ENCODE measurements around the gene DAPK1. TPM values are rescaled to one million over a fixed set of nuclear protein-coding genes. Genes with fewer than 3 reads are reported as not detected.

Gene DAPK1
- polyA plus RNA-seq, 1 experiment = 0.12 TPM

DNA sequence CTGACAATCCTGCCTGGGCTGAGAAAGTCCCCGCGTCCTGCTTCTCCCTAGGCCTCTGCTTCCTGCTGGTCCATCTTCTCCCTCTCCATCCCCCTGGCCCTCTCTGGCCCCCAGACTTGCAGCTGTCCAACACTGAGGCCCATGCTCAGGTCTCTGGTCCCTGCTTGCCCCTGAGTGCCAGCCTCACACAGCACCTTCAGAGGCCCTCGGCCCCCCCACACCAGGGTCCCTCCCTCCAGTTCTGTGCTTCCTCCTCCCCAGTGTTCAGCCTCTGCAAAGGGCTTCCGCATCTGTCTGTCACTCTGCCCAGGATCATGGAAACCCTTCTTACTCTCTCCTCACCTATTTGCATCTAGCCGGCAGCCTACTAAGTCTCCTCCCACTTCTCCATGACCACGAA, 165.9 kb downstream of the DAPK1 start:
- Histone ChIP-seq H3K27ac (ENCODE audit: low read depth, low read length) (no peak overlapping the region), H3K27me3 (ENCODE audit: control insufficient read depth, insufficient read depth, low read length) (no peaks in the 10 kb centered on the region), H3K4me3 (ENCODE audit: low read depth, low read length) (no peak overlapping the region), H3K9me3 (ENCODE audit: control insufficient read depth, insufficient read depth, low read length) (peaks cover 8% of the 10 kb centered on the region)
- ChIA-PET POLR2A (no interaction called here), CTCF (interaction anchor here (0.8 to 2.2 kb wide), 8 partner anchors 13 to 1249 kb away, joined by 3 to 22 read pairs (median 6); no protein-coding TSS in a partner anchor)
- TF ChIP-seq, protein P1, sequence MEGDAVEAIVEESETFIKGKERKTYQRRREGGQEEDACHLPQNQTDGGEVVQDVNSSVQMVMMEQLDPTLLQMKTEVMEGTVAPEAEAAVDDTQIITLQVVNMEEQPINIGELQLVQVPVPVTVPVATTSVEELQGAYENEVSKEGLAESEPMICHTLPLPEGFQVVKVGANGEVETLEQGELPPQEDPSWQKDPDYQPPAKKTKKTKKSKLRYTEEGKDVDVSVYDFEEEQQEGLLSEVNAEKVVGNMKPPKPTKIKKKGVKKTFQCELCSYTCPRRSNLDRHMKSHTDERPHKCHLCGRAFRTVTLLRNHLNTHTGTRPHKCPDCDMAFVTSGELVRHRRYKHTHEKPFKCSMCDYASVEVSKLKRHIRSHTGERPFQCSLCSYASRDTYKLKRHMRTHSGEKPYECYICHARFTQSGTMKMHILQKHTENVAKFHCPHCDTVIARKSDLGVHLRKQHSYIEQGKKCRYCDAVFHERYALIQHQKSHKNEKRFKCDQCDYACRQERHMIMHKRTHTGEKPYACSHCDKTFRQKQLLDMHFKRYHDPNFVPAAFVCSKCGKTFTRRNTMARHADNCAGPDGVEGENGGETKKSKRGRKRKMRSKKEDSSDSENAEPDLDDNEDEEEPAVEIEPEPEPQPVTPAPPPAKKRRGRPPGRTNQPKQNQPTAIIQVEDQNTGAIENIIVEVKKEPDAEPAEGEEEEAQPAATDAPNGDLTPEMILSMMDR (IDR thresholded peaks at IDR 0.05; ENCODE audit: low read depth, low read length) = no peak
- DNase-seq (ENCODE audit: low read depth, low spot score) = no peak

DNA sequence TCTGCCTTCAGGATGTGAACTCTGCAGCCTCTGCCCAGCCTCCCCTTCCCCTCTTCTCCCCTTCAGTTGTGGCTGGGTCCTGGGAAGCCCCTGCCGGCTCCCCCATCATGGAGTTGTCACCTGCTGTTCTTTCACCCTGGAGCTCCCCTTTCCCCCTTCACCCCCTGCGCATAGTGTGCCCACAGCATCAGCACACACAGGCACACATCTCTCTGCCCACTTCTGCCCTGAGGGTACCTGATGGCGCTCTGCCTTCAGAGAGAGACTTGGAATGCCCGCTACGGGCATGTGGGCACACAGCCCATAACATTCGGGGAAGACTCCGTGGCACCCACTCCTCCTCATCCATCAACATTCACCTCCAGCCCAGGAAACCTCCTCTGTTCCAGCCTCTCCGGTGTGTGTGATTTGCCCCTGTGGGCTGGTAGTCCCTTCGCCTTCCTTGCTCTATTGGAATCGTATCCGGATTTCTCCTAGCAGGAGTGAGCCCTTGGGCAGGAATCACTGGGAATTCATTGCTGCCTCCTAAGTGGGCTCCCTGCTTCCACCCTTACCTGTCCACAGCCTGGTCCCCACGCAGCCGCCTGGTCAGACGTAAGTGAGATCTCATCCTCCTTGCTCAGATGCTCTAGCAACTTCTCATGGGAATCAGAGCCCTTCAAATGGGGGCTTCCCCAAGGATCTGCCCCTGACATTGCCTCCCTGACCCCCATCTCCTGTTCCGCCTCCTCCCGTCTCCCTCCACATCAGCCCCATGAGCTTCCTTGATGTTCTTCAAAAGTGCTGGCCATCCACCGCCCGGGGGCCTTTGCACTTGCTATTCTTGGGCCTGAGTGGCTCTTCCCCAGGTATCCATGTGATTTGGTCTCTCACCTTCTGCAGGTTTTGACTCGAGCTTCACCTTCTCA, 166.7 kb downstream of the DAPK1 start:
- peaks cover 8% of the 10 kb centered on the region for H3K9me3 ChIP-seq (ENCODE audit: control insufficient read depth, insufficient read depth, low read length)
- no peak overlapping the region for H3K4me3 ChIP-seq (ENCODE audit: low read depth, low read length)
- H3K27ac ChIP-seq (ENCODE audit: low read depth, low read length) = no peak overlapping the region
- DNase-seq (ENCODE audit: low read depth, low spot score) = no peak
- no peaks in the 10 kb centered on the region for H3K27me3 ChIP-seq (ENCODE audit: control insufficient read depth, insufficient read depth, low read length)
- POLR2A ChIA-PET = no interaction called here
- TF ChIP-seq, protein P1 (IDR thresholded peaks at IDR 0.05; ENCODE audit: low read depth, low read length) = no peak
- CTCF ChIA-PET = no interaction called here

DNA sequence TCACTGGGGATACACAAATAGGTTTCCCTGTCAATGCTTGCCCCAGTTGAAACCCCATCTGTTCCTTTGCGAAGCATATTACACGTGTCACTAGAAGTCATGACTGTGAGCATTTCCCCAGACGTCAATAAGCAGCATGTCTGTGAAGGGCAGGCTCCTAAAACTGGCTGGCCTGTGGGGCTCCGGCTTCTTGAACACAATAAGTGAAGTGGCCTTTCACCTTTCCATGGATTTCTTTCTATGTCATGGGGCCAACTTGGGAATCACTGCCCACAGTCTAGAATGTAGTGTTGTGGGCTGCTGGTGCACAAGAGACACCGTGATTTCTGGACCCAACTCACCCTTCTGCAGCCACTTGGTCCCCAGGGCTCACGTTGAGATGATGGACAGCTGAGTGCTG, 167.8 kb downstream of the DAPK1 start:
- peaks cover 8% of the 10 kb centered on the region for H3K9me3 ChIP-seq (ENCODE audit: control insufficient read depth, insufficient read depth, low read length)
- POLR2A ChIA-PET = no interaction called here
- no peak for DNase-seq (ENCODE audit: low read depth, low spot score)
- H3K4me3 ChIP-seq (ENCODE audit: low read depth, low read length) = no peak overlapping the region
- TF ChIP-seq, protein P1 (IDR thresholded peaks at IDR 0.05; ENCODE audit: low read depth, low read length) = no peak
- H3K27ac ChIP-seq (ENCODE audit: low read depth, low read length) = no peak overlapping the region
- peaks cover 2% of the 10 kb centered on the region for H3K27me3 ChIP-seq (ENCODE audit: control insufficient read depth, insufficient read depth, low read length)
- CTCF ChIA-PET = no interaction called here

DNA sequence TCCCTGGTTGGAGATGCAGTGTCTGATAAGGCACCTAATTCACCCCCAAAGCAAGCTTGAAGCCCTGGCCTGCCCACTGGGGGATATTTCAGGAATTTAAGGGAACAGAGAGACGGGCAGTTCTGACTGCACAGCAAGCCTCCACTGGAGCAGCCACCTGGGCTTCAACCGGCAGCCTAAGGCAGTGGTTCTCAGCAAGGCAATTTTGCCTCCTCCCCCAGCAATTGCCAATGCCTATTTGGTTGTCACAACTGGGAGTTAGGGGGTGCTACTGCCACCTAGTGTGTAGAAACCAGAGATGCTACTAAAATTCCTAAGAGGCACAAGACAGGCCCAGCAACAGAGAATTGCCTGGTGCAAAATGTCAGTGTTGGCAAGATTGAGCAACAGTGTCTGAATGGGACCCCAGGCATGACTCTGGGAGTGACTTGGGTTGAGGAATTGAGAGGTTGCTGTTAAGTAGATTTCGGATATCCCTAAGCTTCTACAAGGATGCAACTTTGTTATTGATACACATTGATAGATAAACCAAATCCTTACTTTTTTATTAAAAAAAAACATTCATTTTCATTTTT, 169.6 kb downstream of the DAPK1 start:
- H3K9me3 ChIP-seq (ENCODE audit: control insufficient read depth, insufficient read depth, low read length) = peaks cover 8% of the 10 kb centered on the region
- TF ChIP-seq, protein P1 (IDR thresholded peaks at IDR 0.05; ENCODE audit: low read depth, low read length) = peak; percentile 14; the same call in 1 of the 2 replicates
- ChIA-PET POLR2A (no interaction called here), CTCF (interaction anchor here (1.8 kb wide), 1 partner anchor 146 kb away, joined by 4 read pairs; no protein-coding TSS in a partner anchor)
- no peak overlapping the region for H3K4me3 ChIP-seq (ENCODE audit: low read depth, low read length)
- peaks cover 2% of the 10 kb centered on the region for H3K27me3 ChIP-seq (ENCODE audit: control insufficient read depth, insufficient read depth, low read length)
- no peak for DNase-seq (ENCODE audit: low read depth, low spot score)
- H3K27ac ChIP-seq (ENCODE audit: low read depth, low read length) = no peak overlapping the region

DNA sequence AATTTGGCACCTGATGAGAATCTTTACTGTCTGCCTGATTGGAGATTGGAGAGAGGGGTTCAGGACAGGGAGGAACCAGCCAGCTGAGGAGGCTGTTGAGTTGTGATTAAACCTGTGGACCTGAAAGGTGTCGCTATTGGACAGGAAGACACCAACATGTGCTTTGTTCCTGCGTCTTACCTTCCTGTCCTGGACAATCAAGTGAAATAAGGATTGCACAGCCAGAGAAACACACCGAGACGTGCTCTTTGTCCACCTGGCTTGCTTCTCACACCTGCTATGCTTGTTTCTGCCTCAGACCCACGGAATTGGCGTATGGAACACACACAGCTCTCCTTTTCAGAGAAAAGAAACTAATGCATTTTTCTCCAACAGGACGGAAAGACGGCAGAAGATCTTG, 170.6 kb downstream of the DAPK1 start:
- no peak for DNase-seq (ENCODE audit: low read depth, low spot score)
- Histone ChIP-seq H3K4me3 (ENCODE audit: low read depth, low read length) (no peak overlapping the region), H3K9me3 (ENCODE audit: control insufficient read depth, insufficient read depth, low read length) (peaks cover 8% of the 10 kb centered on the region), H3K27ac (ENCODE audit: low read depth, low read length) (no peak overlapping the region), H3K27me3 (ENCODE audit: control insufficient read depth, insufficient read depth, low read length) (peaks cover 8% of the 10 kb centered on the region)
- CTCF ChIA-PET = interaction anchor here (0.9 to 1.8 kb wide), 3 partner anchors 10 to 331 kb away, joined by 3 to 4 read pairs (median 3); no protein-coding TSS in a partner anchor
- TF ChIP-seq, protein P1 (IDR thresholded peaks at IDR 0.05; ENCODE audit: low read depth, low read length) = no peak
- POLR2A ChIA-PET = no interaction called here

Measured in AG04450 (cell line).